NCI-H128 (cell line): ENCODE data around the gene CMTM1.
"Not testable (repeated sequence)": the region's sequence is repeated elsewhere in the genome, so short reads cannot be mapped to it uniquely, and the experiment has no call there.

Experiments used
- DNase-seq: peaks from one replicate; lab custom pipeline; 2025; ENCODE audit not compliant: unreplicated experiment; lab: John Stamatoyannopoulos, UW

Gene CMTM1

GRCh38 chr16:66610111-66610820 lies 44.0 kb downstream of the CMTM1 start:
- DNase-seq, result no peak

- DNase-seq, result not testable (repeated sequence)
These were observed 45.7 kb downstream of the CMTM1 start for GRCh38 chr16:66611911-66612310.

- DNase-seq, result no peak
These were observed 46.2 kb downstream of the CMTM1 start for GRCh38 chr16:66612422-66612821.

DNA sequence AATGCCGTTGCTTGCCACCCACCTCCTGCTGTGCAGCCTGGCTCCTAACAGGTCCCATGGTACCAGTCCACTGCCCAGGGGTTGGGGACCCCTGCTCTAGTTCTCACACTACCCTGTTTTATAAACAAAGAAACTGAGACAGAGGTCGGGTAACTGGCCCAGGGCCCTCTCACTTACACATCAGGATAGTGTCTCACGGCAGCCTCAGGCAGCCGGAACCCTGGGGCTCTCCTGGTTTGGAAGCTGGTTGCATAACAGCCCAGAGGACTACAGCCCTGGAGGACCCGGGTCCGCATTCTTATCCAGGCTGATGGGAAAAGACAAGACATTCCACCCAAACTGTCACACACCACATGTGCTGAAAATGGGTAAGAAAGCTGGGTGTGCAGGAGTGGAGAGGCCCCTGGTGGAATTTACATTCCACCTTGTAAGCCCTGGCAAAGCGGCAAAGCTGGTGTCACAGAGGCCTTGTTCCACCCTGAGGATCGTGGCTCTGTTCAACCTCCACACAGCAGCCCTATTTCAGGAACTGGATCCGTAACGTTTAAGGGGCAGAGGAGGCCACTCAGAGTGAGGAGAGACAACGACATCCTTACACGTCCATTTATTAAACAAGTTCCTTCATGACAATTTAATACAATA lies 48.0 kb downstream of the CMTM1 start:
- DNase-seq, result no peak

- DNase-seq, result no peak
These were observed 49.9 kb downstream of the CMTM1 start for GRCh38 chr16:66616169-66616568.

DNA sequence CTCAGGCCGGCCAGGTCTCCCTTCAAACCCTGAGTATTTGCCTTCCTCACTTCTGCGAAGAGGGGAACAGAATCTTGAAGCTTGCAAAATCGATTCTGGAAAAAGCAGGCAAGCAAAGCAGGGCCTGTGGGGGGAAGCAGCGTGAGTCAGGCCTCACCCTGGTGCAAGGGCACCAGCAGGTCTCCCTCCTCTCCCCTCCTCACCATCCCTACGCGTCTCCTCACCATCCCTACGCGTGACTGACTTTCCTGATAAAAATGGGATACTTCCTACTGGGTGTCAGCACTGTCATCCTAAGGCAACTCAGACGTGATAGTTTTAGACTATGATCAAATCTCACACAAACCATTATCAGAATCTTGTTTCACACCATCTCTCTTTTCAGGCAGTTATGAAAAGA lies 50.4 kb downstream of the CMTM1 start:
- no peak for DNase-seq

DNA sequence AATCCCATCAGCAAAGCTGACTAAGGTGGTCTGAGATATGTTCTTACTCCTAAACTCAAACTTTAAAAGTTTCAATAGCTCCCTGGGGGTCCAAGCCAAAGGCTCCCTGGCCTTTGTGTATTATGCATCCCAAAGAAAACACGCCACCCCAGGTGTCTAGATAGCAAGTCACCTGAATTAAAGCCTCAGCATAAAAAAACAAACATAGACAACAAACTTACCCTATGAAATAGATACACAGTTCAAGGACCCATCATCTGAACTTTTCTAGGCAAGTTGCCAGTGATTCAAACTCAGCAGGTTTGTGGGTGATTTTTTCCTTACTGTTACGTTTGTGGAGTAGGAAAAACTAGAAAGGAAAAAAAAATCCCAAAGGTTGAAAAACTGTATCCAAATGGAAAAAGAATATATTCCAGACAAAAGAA lies 50.8 kb downstream of the CMTM1 start:
- DNase-seq, result no peak

- DNase-seq, result no peak
These were observed 51.5 kb downstream of the CMTM1 start for GRCh38 chr16:66617728-66618127.

DNA sequence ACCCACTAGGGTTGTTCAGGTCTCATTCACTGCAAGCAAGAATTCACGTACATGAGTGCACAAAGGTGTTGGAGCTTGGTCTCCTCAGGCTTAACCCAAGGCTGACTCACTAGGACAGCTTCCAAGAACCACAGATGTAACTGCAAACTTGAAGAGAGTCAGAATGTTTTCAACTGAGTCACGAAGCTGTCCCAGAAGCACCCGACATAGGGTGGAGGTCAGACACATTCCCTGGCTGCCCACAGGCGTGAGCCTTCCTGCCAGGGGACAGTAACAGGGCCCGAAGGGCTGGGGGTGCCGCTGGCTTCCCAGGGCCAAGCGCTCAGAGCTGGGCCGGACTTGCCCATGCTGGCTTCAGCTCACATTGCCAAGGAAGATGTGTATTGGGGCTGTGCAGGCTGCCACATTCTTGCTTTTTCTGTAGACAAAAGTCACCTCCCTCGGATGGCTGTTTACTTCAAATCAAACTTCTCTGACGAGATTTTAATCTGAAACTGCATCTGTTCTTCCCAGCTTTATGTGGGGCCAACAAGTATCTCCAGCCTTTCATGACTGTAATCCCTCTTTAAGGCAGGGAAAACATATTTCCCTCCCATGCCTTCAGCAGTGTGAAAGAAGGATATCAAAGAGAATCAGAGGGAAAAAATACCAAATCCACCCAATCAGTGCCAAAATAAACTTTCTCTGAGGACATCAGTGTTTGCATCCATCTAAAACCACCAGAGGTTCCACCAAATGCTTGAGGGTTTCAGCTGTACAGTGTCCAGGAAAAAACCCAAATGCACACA lies 52.5 kb downstream of the CMTM1 start:
- DNase-seq, result no peak

DNA sequence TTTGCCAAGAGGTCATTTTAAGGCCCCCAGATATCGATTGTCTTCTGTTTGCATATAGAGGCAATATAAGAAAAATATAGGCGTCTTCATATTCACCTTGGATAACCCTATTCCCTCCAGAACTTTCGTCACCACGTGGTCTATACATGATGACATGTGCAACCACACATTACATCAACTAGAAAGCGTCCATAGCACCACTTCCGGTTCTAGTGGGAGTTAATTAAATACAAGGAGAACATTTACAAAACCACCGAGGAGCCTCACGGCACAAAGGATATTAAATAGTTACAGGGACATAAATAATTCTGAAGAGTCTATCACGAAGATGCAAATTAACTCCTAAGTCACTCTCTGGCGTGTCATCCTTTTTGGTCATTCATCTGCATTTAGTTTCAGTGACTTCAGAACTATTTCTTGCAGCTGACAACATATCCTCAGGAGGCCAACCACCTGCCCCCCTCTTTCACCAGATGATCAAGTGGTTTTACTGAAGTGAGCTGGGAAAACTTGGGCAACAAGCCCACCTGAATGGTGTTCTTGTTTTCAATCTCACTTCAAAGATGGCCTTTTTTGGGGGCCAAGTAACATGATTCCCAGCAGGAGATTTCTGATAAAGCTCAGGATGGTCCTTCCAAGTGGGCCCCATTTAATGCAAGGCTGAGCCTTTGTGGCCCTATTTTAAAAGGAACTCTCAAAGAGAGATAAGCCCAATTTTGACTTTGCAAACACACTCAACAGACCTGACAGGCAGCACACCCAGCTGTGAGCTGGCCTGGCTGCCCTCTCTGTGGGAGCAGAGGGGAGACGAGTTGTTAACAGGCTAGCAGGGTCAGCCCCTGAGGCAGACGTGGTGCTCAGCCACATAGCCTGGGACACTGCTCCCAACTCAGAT lies 53.5 kb downstream of the CMTM1 start:
- DNase-seq, result no peak

DNA sequence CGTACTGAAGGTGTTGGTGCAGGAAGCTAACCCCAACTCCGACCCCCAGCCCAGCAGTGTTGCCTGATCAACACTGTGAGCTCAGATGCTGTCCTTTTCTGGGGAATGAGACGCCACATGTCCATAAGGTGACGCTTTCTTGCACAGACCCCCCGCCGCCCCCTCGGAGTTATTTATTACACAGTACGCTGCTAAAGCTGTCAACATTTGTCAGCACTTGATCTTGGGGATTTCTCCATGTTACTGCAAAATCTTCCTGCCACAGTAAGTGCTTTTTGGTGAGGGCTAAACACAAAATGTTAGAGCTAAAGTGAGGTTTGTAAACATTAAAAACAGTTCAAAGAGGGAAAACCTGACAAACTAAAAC lies 54.2 kb downstream of the CMTM1 start:
- no peak for DNase-seq

DNA sequence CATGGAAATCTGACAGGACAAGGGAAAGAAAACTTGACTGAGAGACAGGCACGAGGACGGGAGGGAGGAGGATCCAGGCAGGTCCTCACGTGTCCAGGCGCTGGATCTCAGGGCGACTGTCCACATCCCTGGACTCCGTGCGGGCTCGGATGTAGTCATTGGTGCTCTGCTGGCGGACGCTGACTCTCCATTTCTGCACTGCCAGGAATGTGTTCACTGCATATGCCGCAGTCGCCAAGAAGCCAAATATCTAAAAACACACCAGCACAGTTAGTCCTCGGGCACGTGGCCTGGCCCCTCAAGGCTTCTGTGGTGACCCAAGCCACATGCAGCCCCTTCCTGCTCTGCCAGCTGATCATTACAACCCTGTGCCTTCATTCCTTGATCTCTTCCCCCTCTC lies 55.7 kb downstream of the CMTM1 start:
- no peak for DNase-seq

DNA sequence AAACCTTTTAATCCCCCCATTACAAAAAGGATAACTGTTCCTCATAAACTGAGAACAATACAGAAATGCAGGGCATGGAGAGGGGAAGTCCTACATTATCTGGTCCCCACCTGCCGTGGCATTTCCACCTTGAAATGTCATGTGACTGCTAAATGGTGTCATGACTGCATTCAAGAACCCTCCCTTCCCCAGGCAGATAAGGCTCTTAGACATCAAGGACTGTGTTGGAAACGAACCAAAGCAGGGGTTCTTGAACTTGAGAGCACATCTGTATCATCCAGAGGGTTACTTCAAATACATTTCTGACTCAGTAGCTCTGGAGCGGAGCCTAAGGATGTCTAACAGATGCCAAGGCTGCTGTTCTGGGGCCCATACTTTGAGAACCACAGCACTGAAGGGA lies 56.6 kb downstream of the CMTM1 start:
- no peak for DNase-seq

DNA sequence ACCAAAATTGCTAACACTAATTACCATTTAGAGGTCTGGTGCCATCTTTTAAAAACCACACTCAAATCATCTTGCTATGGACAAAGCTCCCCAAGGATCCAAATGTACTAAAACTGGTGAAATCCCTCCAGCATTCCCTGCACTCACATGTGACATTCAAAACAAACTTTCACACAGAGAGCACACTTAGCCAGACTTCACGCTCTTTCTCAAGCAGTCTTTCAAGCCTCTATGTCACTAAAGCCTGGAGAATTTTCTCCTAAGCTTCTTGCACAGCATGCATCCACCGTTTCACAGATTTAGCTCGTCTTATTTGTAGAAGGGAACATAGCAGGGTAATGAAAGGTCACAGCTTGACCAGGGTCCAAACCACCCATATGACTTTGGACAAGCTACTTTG lies 57.5 kb downstream of the CMTM1 start:
- DNase-seq, result no peak

GRCh38 chr16:66627611-66628378 lies 61.6 kb downstream of the CMTM1 start:
- not testable (repeated sequence) for DNase-seq
